ENCODE data around the gene GRIA1.

DNA sequence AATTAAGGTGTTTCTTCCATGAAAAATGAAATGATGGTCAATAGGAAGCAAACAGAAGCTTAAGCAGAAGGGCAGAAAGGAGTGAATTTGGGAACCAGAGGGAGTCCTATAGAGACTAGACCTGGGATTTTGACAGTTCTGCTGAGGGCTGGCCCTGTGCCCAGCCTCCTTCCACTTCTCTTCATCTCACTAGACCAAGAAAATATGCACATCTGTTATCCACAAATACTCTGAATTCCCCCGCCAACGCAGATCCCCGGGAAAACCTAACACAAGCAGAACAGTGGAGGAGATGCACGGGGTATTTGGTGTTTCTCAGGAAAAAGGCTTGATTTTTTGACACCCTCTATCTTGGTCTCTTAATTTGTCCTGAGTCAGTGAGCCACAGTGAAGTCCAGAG is 22.7 kb downstream of the GRIA1 start:
- TF ChIP-seq CTCF (IDR thresholded peaks at IDR 0.05) (no peak), POLR2A (IDR thresholded peaks at IDR 0.05) (no peak)
